Activated CD8-positive, alpha-beta memory T cell treated with anti-CD3 and anti-CD28 coated beads for 24 hours (primary cell): ENCODE results near the gene OPA3.
A peak's percentile ranks its signal among the peaks of the same experiment; 100 is the strongest.
"Not testable (repeated sequence)": the region's sequence is repeated elsewhere in the genome, so short reads cannot be mapped to it uniquely, and the experiment has no call there.

Experiments used
- DNase-seq: peaks from one replicate; pipeline ENCODE4 v3.0.0-alpha.2; 2020

Gene OPA3

GRCh38 chr19:45515807-45516401, 68.7 kb downstream of the OPA3 start:
- no peak for DNase-seq

DNA sequence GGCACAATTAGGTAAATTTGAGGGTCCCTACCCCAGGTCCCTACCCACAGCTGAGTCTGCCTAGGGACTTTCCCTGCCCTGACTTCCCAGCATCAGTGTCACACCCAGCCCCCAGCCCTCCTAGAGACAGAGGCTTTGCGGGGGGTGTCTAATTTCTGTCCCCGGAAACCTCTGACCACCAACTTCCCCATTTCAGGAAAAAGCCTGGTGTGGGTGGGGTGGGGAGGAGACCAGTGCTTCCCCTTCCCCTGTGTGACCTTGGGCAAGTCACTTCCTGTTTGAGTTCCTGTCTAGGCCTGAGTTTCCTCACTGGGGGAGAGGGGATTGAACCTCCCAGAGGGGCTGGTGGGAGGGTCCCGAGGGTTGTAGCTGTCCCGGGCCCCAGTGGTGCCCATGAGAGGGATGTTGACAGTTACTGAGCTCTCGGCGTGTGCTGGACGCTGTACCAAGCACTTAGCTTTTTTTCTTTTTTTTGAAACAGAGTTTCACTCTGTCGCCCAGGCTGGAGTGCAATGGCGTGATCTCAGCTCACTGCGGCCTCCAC, 69.4 kb downstream of the OPA3 start:
- peak; percentile 73 for DNase-seq

GRCh38 chr19:45514376-45515051, 70.1 kb downstream of the OPA3 start:
- no peak for DNase-seq

GRCh38 chr19:45512881-45513483, 71.6 kb downstream of the OPA3 start:
- DNase-seq, result no peak

GRCh38 chr19:45511074-45511473, 73.5 kb downstream of the OPA3 start:
- no peak for DNase-seq

DNA sequence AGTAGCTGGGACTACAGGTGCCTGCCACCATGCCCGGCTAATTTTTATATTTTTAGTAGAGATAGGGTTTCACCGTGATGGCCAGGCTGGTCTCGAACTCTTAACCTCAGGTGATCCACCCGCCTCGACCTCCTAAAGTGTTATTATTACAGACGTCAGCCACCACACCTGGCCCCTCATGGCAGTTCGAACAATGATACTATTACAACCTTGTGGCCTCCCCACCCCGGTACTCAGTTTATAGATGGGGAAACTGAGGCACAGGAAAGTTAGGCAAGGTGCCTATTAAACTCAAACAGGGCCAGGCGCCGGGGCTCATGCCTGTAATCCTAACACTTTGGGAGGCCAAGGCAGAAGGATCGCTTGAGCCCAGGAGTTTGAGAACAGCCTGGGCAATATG, 74.2 kb downstream of the OPA3 start:
- not testable (repeated sequence) for DNase-seq

DNA sequence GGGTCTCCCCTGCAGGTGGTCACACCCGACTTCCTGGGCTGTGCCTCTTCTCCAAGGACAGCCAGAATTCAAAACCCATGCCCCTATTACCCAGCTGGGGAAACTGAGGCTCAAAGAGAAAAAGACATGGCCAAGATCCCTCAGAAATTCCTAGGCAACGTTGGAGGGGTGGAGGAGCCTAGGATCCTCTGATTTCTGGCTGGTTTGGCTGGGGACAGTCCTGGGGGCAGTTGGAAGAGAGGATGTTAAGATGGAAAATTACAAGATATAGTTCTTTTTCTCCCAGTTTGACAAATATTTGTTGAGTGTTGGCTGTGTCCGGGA, 74.9 kb downstream of the OPA3 start:
- DNase-seq, result no peak

GRCh38 chr19:45508861-45509691, 75.5 kb downstream of the OPA3 start:
- DNase-seq, result no peak

GRCh38 chr19:45508417-45508860, 76.2 kb downstream of the OPA3 start:
- no peak for DNase-seq

- no peak for DNase-seq
Observed at GRCh38 chr19:45507872-45508416, 76.7 kb downstream of the OPA3 start.

- DNase-seq, result peak; percentile 94
Observed at GRCh38 chr19:45506989-45507871, 77.4 kb downstream of the OPA3 start, which contains the start of gene VASP. Gene VASP, plus strand, starts transcription at chr19:45507479. Its CDS starts 293 bp downstream, at chr19:45507772.

DNA sequence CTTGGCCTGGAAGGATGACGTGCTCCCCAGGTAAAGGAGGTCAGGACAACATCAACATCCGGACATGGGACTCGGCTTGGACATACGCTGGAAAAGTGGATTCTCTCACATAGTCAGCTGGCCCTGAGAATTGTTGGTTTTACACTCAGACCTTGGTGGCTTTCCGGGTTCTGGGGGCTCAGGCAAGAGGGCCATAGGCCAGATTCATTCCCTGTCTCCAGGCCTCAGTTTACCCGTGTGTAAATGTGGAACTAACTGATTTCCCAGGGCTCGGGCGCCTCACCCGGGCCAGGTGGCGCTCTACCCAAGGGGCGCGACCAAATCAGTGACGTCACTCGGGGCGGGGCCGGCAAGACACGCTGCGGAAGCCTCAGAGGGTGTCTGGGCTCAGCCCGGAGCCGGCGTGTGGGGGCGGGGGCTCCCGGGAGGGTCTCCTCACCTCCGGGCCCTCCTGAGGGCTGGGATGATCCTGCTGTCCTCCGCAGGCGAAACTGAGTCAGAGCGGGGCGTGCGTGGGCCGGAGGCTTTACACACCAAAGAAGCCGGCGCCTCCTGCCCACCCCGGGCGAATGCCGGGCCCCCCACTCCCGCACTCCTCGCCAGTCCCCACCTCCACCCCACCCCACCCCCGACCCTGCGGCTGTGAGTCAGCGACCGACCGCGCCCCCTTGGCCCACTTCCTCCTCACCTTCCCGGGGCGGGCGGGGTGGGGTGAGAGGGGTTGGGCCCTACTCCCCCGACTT, 78.2 kb downstream of the OPA3 start:
- peak; percentile 99 for DNase-seq

DNA sequence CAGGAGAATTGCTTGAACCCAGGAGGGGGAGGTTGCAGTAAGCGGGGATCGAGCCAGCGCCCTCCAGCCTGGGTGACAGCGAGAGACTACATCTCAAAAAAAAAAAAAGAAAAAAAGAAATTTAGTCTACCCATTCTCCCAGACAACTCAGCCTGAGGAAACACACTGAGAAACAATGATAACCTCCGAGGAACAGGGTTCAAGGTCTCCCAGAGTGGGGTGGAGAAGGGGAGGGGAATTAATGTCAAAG, 78.7 kb downstream of the OPA3 start:
- no peak for DNase-seq

DNA sequence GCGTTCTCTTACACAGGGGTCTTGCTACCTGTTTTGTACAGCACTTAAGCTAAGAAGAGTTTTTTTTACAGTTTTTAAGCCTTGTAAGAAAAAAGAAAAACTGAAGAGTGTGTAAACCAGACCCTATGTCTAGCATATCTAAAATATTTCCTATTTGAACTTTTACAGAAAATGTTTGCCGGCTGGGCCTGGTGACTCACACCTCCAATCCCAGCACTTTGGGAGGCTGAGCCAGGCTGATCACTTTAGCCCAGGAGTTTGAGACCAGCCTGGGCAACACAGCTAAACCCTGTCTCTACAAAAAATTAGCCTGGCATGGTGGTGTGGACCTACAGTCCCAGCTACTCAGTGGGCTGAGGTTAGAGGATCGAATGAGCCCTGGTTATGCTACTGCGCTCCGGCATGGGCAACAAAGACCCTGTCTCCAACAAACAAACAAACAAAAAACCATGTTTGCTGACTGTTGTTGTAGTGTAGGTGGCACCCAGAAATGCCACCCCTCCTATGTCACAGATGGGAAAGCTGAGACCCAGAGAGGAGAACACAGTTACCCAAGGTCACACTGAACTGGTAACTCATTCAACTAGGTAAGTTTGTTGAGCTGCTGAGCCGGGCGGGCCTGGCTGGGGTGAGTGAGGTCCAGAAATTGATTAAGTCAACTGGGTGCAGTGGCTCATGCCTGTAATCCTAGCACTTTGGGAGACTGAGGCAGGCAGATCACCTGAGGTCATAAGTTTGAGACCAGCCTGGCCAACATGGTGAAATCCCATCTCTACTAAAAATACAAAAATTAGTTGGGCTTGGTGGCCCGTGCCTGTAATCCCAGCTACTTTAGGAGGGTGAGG, 79.2 kb downstream of the OPA3 start:
- no peak for DNase-seq

DNA sequence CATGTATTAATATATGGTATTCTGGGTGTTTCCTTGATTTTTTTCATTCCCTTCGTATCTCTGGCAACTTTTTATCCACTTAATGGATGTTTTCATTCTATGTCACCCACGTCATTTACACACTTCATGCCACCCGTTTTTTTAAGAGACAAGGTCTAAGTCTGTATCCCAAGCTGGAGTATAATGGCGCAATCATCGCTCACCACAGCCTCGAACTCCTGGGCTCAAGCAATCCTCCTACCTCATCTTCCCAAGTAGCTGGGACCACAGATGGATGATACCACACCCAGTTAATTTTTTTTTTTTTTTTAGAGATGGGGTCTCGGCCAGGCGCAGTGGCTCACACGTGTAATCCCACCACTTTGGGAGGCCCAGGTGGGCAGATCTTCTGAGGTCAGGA, 80.7 kb downstream of the OPA3 start:
- no peak for DNase-seq

- DNase-seq, result no peak
Observed at GRCh38 chr19:45502111-45502510, 82.5 kb downstream of the OPA3 start.

GRCh38 chr19:45501730-45502014, 82.9 kb downstream of the OPA3 start:
- no peak for DNase-seq

GRCh38 chr19:45500918-45501729, 83.5 kb downstream of the OPA3 start:
- no peak for DNase-seq
